CD8-positive, alpha-beta memory T cell (primary cell): ENCODE results near the gene CLEC2D. TPM values are rescaled to one million over a fixed set of nuclear protein-coding genes. Genes with fewer than 3 reads are reported as not detected.
A peak's percentile ranks its signal among the peaks of the same experiment; 100 is the strongest.
"Not testable (repeated sequence)": the region's sequence is repeated elsewhere in the genome, so short reads cannot be mapped to it uniquely, and the experiment has no call there.

Source experiments
- CTCF ChIA-PET: fragments of 350-600 bp; sonication (Branson Sonifier 250); formaldehyde crosslinking; loops from one replicate; lab custom pipeline; 2021; ENCODE audit warnings: antibody characterized with exemption; lab: Charles Lee
- POLR2A ChIA-PET: fragments of 350-600 bp; sonication (Branson Sonifier 250); formaldehyde crosslinking; loops from one replicate; lab custom pipeline; 2021; ENCODE audit warnings: antibody characterized with exemption; lab: Charles Lee
- DNase-seq, 5 donors: peaks; one replicate each; pipeline versions ENCODE4 v3.0.0 to v3.0.0-alpha.2; 2020 to 2022; ENCODE audit warnings: mixed read lengths in 1 of 5
- H3K27ac ChIP-seq: one replicate; pipeline ENCODE4 v1.7.0; 2013; ENCODE audit warnings: low read depth, mild to moderate bottlenecking, low read length, moderate library complexity
- H3K27me3 ChIP-seq: 2 replicates; pipeline ENCODE4 v1.7.0; 2013; ENCODE audit warnings: low read length, mild to moderate bottlenecking; ENCODE audit not compliant: insufficient read depth, poor library complexity, severe bottlenecking
- H3K36me3 ChIP-seq: 2 replicates; pipeline ENCODE4 v1.7.0; 2013; ENCODE audit warnings: mild to moderate bottlenecking, low read length, moderate library complexity; ENCODE audit not compliant: insufficient read depth
- H3K4me1 ChIP-seq: 2 replicates; pipeline ENCODE4 v1.7.0; 2013; ENCODE audit warnings: mild to moderate bottlenecking, low read length, moderate library complexity; ENCODE audit not compliant: insufficient read depth
- H3K4me3 ChIP-seq: 2 replicates; pipeline ENCODE4 v1.7.0; 2013; ENCODE audit warnings: mild to moderate bottlenecking, low read length
- H3K9me3 ChIP-seq: 2 replicates; pipeline ENCODE4 v1.7.0; 2013; ENCODE audit warnings: mild to moderate bottlenecking, low read length
- H3K27ac Mint-ChIP-seq, 8 donors: one replicate each; pipeline ENCODE4 v1.8.0; 2020 to 2021; ENCODE audit warnings: mixed read lengths in 8 of 8, mild to moderate bottlenecking in 6 of 8, inconsistent platforms in 3 of 8, moderate library complexity in 3 of 8
- H3K27me3 Mint-ChIP-seq, 2 donors: one replicate each; pipeline ENCODE4 v1.8.0; 2020 to 2021; ENCODE audit warnings: mixed read lengths in 2 of 2, mild to moderate bottlenecking in 1 of 2, moderate library complexity in 1 of 2
- H3K36me3 Mint-ChIP-seq, 3 donors: one replicate each; pipeline ENCODE4 v1.8.0; 2020 to 2021; ENCODE audit warnings: mixed read lengths in 3 of 3, inconsistent platforms in 1 of 3, mild to moderate bottlenecking in 1 of 3
- H3K4me1 Mint-ChIP-seq, 3 donors: one replicate each; pipeline ENCODE4 v1.8.0; 2020 to 2021; ENCODE audit warnings: mixed read lengths in 3 of 3, inconsistent platforms in 1 of 3, mild to moderate bottlenecking in 1 of 3
- H3K4me3 Mint-ChIP-seq, 7 donors: one replicate each; pipeline ENCODE4 v1.8.0; 2020 to 2021; ENCODE audit warnings: mixed read lengths in 7 of 7, mild to moderate bottlenecking in 6 of 7, moderate library complexity in 4 of 7, inconsistent platforms in 2 of 7
- H3K9me3 Mint-ChIP-seq, 5 donors: one replicate each; pipeline ENCODE4 v1.8.0; 2020 to 2022; ENCODE audit warnings: mixed read lengths in 5 of 5, mild to moderate bottlenecking in 3 of 5, moderate library complexity in 2 of 5, inconsistent platforms in 1 of 5
- polyA plus RNA-seq: library from polyadenylated mRNA; unstranded; fragments of 300-500 nt; fragmentation: Illumina TruSeq; gene quantifications from one replicate; pipeline ENCODE4 v1.2.3, GENCODE V29; 2021
- total RNA-seq, 2 experiments: library from RNA; stranded (reverse); gene quantifications; one replicate each; pipeline ENCODE4 v1.2.3, GENCODE V29; 2021

CLEC2D gene
- total and polyA plus RNA-seq, 3 experiments from 2014 or later = 311 to 340 (median 320) TPM

DNA sequence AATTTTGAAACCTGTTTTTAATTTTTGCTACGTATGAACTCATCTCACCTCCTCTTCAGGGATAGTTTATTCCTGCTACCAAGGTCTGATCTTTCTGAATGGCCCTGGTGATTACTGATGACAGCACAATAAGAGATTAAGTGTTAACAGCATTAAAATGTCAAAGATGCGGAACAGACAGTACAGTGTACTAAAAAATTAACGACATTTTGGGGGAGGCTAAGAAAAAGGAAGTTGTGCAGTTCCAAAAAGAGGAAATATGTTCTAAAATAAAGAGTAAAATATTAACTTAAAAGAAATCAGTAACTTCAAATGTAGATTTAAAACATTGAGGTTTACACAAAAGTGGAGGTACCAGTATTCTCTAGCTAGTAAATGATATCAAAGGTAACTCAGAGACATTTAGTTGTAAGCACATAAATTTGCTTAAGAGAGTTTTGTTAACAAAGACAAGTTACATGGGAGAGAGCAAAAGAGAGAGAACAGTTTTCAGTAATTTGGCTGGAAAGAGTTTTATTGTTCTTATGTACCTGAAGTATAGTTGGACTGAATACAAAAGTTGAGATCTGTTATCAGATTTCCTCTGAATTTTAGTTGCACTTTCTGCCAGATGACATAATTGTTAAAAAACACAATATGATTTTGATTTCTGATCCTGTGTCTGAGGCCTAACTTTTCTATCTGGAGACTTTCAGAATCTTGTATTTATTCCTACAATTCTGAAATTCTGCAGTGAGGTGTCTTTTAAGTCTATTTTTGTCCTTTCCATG, 67.6 kb downstream of the CLEC2D start:
- CTCF ChIA-PET = interaction anchor here (1.9 kb wide), 1 partner anchor 29 kb away, joined by 6 read pairs; no protein-coding TSS in a partner anchor
- Histone ChIP-seq H3K4me3 (no peak overlapping the region), H3K4me1 (peaks cover 43% of the 10 kb centered on the region), H3K27me3 (no peaks in the 10 kb centered on the region), H3K9me3 (no peaks in the 10 kb centered on the region), H3K36me3 (no peaks in the 10 kb centered on the region), H3K27ac (no peak overlapping the region)
- H3K27ac Mint-ChIP-seq = peak overlapping the region in 7 of 8 donors; percentile 31 to 91 (median 80)
- peak overlapping the region; percentile 0 to 62 (median 14) for H3K4me3 Mint-ChIP-seq
- POLR2A ChIA-PET = interaction anchor here (0.5 kb wide), 1 partner anchor 34 kb away, joined by 3 read pairs; no protein-coding TSS in a partner anchor
- H3K27me3 Mint-ChIP-seq = no peaks in the 10 kb centered on the region
- peaks cover 48 to 77% (median 59%) of the 10 kb centered on the region in 3 donors for H3K4me1 Mint-ChIP-seq
- no peaks in the 10 kb centered on the region for H3K9me3 Mint-ChIP-seq
- DNase-seq = peak in 1 of 5 donors; percentile 28
- no peaks in the 10 kb centered on the region for H3K36me3 Mint-ChIP-seq

DNA sequence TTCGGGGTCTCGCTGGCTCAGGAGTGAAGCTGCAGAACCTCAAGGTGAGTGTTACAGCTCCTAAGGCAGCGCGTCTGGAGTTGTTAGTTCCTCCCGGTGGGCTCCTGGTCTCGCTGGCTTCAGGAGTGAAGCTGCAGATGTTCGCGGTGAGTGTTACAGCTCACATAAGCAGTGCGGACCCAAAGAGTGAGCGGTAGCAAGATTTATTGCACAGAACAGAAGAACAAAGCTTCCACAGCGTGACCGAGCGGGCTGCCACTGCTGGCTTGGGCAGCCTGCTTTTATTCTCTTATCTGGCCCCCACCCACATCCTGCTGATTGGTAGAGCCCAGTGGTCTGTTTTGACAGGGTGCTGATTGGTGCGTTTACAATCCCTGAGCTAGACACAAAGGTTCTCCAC, 69.4 kb downstream of the CLEC2D start:
- peaks cover 57% of the 10 kb centered on the region for H3K4me1 ChIP-seq
- DNase-seq, H3K9me3 ChIP-seq, H3K36me3 Mint-ChIP-seq, POLR2A ChIA-PET, H3K27me3 Mint-ChIP-seq, H3K27me3 ChIP-seq, H3K36me3 ChIP-seq, H3K27ac ChIP-seq, H3K9me3 Mint-ChIP-seq, H3K4me3 ChIP-seq: not testable (repeated sequence)
- Mint-ChIP-seq H3K4me3 (peak overlapping the region in 5 of 7 donors; percentile 12 to 58 (median 32)), H3K4me1 (peaks cover 56 to 80% (median 68%) of the 10 kb centered on the region in 3 donors), H3K27ac (peak overlapping the region in 7 of 8 donors; percentile 43 to 88 (median 76))
- CTCF ChIA-PET = interaction anchor here (1.0 to 1.2 kb wide), 2 partner anchors 9 to 35 kb away, joined by 3 to 5 read pairs; no protein-coding TSS in a partner anchor

DNA sequence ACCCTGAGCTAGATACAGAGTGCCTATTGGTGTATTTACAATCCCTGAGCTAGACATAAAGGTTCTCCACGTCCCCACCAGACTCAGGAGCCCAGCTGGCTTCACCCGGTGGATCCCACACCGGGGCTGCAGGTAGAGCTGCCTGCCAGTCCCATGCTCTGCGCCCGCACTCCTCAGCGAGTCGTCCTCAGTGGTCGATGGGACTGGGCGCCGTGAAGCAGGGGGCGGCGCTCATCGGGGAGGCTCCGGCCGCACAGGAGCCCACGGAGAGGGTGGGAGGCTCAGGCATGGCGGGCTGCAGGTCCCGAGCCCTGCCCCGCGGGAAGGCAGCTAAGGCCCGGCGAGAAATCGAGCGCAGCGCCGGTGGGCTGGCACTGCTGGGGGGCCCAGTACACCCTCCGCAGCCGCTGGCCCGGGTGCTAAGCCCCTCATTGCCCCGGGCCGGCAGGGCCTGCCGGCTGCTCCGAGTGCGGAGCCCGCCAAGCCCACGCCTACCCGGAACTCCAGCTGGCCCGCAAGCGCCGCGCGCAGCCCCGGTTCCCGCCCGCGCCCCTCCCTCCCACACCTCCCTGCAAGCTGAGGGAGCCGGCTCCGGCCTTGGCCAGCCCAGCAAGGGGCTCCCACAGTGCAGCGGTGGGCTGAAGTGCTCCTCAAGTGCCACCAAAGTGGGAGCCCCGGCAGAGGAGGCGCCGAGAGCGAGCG, 70.0 kb downstream of the CLEC2D start:
- CTCF ChIA-PET = interaction anchor here (1.0 to 3.8 kb wide), 3 partner anchors 10 to 36 kb away, joined by 3 to 31 read pairs (median 5); no protein-coding TSS in a partner anchor
- H3K9me3 ChIP-seq, H3K36me3 Mint-ChIP-seq, POLR2A ChIA-PET, H3K27me3 ChIP-seq, H3K4me3 ChIP-seq, H3K27me3 Mint-ChIP-seq, H3K9me3 Mint-ChIP-seq, H3K36me3 ChIP-seq: not testable (repeated sequence)
- Mint-ChIP-seq H3K4me3 (peak overlapping the region in 3 of 7 donors; percentile 70 to 84 (median 72)), H3K27ac (peak overlapping the region; percentile 47 to 95 (median 88)), H3K4me1 (peaks cover 56 to 80% (median 72%) of the 10 kb centered on the region in 3 donors)
- H3K27ac ChIP-seq = peak overlapping the region; percentile 28
- peaks cover 64% of the 10 kb centered on the region for H3K4me1 ChIP-seq
- peak in 1 of 5 donors; percentile 63 for DNase-seq

DNA sequence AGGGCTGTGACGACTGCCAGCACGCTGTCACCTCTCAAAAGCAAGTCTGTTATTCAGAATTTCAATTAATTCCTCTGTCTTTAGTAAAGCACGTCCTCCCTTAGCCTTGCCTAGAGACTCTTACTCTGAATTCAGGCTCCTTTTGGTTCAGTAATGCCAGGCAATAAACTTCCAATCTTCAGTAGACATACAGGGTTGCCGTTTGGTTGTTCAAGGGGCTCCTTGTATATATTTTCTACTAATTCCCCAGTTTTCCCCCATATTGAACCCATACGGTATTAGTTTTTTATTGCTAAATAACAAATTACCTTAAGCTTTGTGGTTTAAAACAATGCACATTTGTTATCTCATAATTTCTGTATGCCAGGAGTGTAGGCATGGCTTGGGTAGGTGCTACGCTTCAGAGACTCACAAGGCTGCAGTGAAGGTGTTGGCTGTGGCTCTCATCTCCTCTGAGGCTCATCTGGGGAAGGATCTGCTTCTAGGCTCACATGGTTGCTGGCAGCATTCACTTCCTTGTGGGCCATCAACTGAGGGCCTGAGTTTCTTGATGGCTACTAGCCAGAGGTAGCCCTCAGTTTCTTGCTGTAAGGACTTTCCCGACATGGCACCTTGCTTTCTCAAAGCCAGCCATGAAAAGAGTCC, 70.7 kb downstream of the CLEC2D start:
- H3K36me3 Mint-ChIP-seq = no peaks in the 10 kb centered on the region
- peak overlapping the region; percentile 47 to 95 (median 88) for H3K27ac Mint-ChIP-seq
- no peaks in the 10 kb centered on the region for H3K9me3 Mint-ChIP-seq
- Histone ChIP-seq H3K9me3 (no peaks in the 10 kb centered on the region), H3K4me3 (peak overlapping the region; percentile 25), H3K27me3 (no peaks in the 10 kb centered on the region), H3K27ac (peak overlapping the region; percentile 28), H3K4me1 (peaks cover 65% of the 10 kb centered on the region), H3K36me3 (no peaks in the 10 kb centered on the region)
- no peaks in the 10 kb centered on the region for H3K27me3 Mint-ChIP-seq
- ChIA-PET POLR2A (no interaction called here), CTCF (interaction anchor here (3.8 kb wide), 1 partner anchor 33 kb away, joined by 31 read pairs; no protein-coding TSS in a partner anchor)
- DNase-seq = peak in 2 of 5 donors; percentile 42 to 65
- H3K4me3 Mint-ChIP-seq = peak overlapping the region; percentile 15 to 84 (median 62)
- peaks cover 61 to 86% (median 79%) of the 10 kb centered on the region in 3 donors for H3K4me1 Mint-ChIP-seq

DNA sequence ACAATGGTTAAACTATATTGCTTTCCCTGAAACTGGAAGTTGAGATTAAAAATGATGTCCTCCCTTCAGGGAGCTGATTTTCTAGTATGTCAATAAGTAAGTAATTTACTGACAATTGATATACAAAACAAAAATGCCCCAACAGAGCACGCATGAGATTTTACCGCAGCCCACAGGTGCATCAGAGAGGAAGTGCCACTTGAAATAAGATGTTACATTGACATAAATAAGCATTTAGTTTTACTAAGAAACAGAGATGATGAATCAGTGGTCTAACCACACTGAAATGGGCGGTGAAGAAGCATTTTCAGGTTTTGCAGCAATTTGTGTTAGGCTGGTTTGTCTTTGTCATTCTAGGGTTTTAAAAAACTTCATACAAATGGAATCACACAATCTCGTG, 72.2 kb downstream of the CLEC2D start:
- POLR2A ChIA-PET = interaction anchor here (0.6 to 1.8 kb wide), 3 partner anchors 17 to 93 kb away, joined by 3 to 8 read pairs (median 8); partner anchors contain the start of gene CD69
- DNase-seq = peak; percentile 50 to 90 (median 89)
- H3K4me3 Mint-ChIP-seq = peak overlapping the region; percentile 33 to 88 (median 82)
- Histone ChIP-seq H3K4me1 (peaks cover 62% of the 10 kb centered on the region), H3K4me3 (peak overlapping the region; percentile 33), H3K27ac (peak overlapping the region; percentile 60), H3K9me3 (no peaks in the 10 kb centered on the region), H3K36me3 (no peaks in the 10 kb centered on the region), H3K27me3 (no peaks in the 10 kb centered on the region)
- no peaks in the 10 kb centered on the region for H3K36me3 Mint-ChIP-seq
- H3K4me1 Mint-ChIP-seq = peaks cover 53 to 80% (median 75%) of the 10 kb centered on the region in 3 donors
- no peaks in the 10 kb centered on the region for H3K9me3 Mint-ChIP-seq
- H3K27ac Mint-ChIP-seq = peak overlapping the region; percentile 19 to 99 (median 97)
- CTCF ChIA-PET = interaction anchor here (0.6 to 3.8 kb wide), 12 partner anchors 10 to 184 kb away, joined by 3 to 31 read pairs (median 10); partner anchors contain the start of gene CD69
- no peaks in the 10 kb centered on the region for H3K27me3 Mint-ChIP-seq

DNA sequence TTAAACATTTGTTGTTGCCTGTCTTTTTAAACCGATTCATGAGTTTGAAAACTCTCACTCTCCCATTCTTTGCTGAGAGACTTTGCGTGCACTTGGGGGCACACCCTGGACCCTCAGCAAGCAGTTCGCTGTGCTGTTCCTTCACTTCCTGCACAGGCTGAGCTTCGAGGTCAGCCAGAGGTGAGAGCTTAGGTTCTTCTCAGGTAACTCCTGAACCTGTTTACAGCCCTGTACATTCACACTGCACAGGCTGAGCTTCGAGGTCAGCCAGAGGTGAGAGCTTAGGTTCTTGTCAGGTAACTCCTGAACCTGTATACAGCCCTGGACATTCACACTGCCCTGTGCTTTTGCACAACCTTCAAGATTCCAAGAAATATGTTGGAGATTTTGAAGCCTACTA, 73.1 kb downstream of the CLEC2D start:
- H3K27ac ChIP-seq = peak overlapping the region; percentile 60
- H3K4me1 ChIP-seq = peaks cover 53% of the 10 kb centered on the region
- H3K9me3 Mint-ChIP-seq = no peaks in the 10 kb centered on the region
- H3K27me3 Mint-ChIP-seq = no peaks in the 10 kb centered on the region
- no peaks in the 10 kb centered on the region for H3K9me3 ChIP-seq
- H3K27me3 ChIP-seq = no peaks in the 10 kb centered on the region
- ChIA-PET POLR2A (interaction anchor here (0.5 to 1.8 kb wide), 12 partner anchors 16 to 127 kb away, joined by 3 to 8 read pairs (median 4); partner anchors contain the start of genes CD69 and CLEC2D), CTCF (interaction anchor here (0.6 to 3.8 kb wide), 36 partner anchors 9 to 411 kb away, joined by 3 to 31 read pairs (median 4); partner anchors contain the start of genes CD69 and CLEC2D)
- DNase-seq = peak in 3 of 5 donors; percentile 54 to 68 (median 66)
- no peaks in the 10 kb centered on the region for H3K36me3 ChIP-seq
- peaks cover 45 to 71% (median 66%) of the 10 kb centered on the region in 3 donors for H3K4me1 Mint-ChIP-seq
- H3K27ac Mint-ChIP-seq = peak overlapping the region; percentile 74 to 99 (median 97)
- peak overlapping the region; percentile 71 to 88 (median 82) for H3K4me3 Mint-ChIP-seq
- no peaks in the 10 kb centered on the region for H3K36me3 Mint-ChIP-seq
- peak overlapping the region; percentile 32 for H3K4me3 ChIP-seq

DNA sequence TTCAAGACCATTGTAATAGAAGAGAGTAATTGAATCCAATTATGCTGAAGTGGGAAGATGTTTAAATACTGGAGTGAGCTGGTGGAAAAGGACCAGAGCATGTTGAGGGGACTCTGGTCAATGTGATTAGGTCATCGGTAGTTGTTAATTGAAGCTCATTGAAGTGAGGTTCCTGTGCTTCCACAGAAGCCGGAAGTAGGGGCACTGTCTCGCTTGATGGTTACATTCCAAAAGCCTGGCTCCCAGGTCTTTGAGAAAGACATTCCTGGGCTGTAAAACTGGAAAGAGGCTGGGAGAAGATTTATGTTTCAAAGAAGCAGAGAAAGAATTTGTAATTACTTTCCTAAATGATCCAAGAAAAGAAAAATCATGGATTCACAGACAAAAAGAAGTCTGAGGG, 75.7 kb downstream of the CLEC2D start:
- Mint-ChIP-seq H3K27ac (peak overlapping the region in 5 of 8 donors; percentile 27 to 86 (median 50)), H3K4me1 (peaks cover 39 to 56% (median 53%) of the 10 kb centered on the region in 3 donors), H3K4me3 (no peak overlapping the region), H3K36me3 (no peaks in the 10 kb centered on the region), H3K9me3 (no peaks in the 10 kb centered on the region), H3K27me3 (no peaks in the 10 kb centered on the region)
- POLR2A ChIA-PET = no interaction called here
- CTCF ChIA-PET = interaction anchor here (1.2 to 19.4 kb wide), 3 partner anchors 16 to 71 kb away, joined by 3 to 359 read pairs (median 104); partner anchors contain the start of gene CD69
- DNase-seq = no peak
- Histone ChIP-seq H3K4me1 (peaks cover 39% of the 10 kb centered on the region), H3K36me3 (no peaks in the 10 kb centered on the region), H3K27ac (no peak overlapping the region), H3K9me3 (no peaks in the 10 kb centered on the region), H3K27me3 (no peaks in the 10 kb centered on the region), H3K4me3 (no peak overlapping the region)
